Calu3 (cell line): Measurements from ENCODE around the gene TAS2R5. TPM values are rescaled to one million over a fixed set of nuclear protein-coding genes. Genes with fewer than 3 reads are reported as not detected.

Source experiments
- BruUV-seq: library from RNA; stranded (reverse); fragments of 400-500 nt; replicated peaks from 2 replicates; lab custom pipeline; 2021; lab: Mats Ljungman, UMichigan
- CTCF ChIA-PET: fragments of 300-600 bp; sonication (Branson Sonifier 250); formaldehyde crosslinking; loops from one replicate; lab custom pipeline; 2022; ENCODE audit warnings: antibody characterized with exemption; lab: Charles Lee
- DNase-seq: peaks from one replicate; pipeline ENCODE4 v3.0.0; 2022
- H3K27ac Mint-ChIP-seq: one replicate; pipeline ENCODE4 v1.8.0; 2022; ENCODE audit warnings: mixed read lengths; ENCODE audit not compliant: unreplicated experiment
- H3K27me3 Mint-ChIP-seq: one replicate; pipeline ENCODE4 v1.8.0; 2022; ENCODE audit warnings: mixed read lengths; ENCODE audit not compliant: unreplicated experiment
- H3K36me3 Mint-ChIP-seq: one replicate; pipeline ENCODE4 v1.8.0; 2022; ENCODE audit warnings: mild to moderate bottlenecking, moderate library complexity, mixed read lengths; ENCODE audit not compliant: insufficient read depth, unreplicated experiment
- H3K4me1 Mint-ChIP-seq: one replicate; pipeline ENCODE4 v1.8.0; 2022; ENCODE audit warnings: mild to moderate bottlenecking, low read depth, mixed read lengths; ENCODE audit not compliant: unreplicated experiment
- H3K4me3 Mint-ChIP-seq: one replicate; pipeline ENCODE4 v1.8.0; 2022; ENCODE audit warnings: mild to moderate bottlenecking, low read depth, moderate library complexity, mixed read lengths; ENCODE audit not compliant: unreplicated experiment
- H3K9me3 Mint-ChIP-seq: one replicate; pipeline ENCODE4 v1.8.0; 2022; ENCODE audit warnings: low read depth, mixed read lengths; ENCODE audit not compliant: unreplicated experiment
- CTCF ChIP-seq: fragments of 200-600 bp; IDR thresholded peaks from one replicate; pipeline ENCODE4 v1.8.0; 2022; ENCODE audit warnings: antibody characterized with exemption; ENCODE audit not compliant: unreplicated experiment
- intact Hi-C: fragments of 100-400 bp; cut with micrococcal nuclease; formaldehyde crosslinking; loops from one replicate; pipeline ENCODE4 v1.10.0; 2022; ENCODE audit not compliant: unreplicated experiment
- total RNA-seq: library from RNA; stranded (reverse); gene quantifications from 2 replicates; pipeline ENCODE4 v1.2.3, GENCODE V29; 2022

TAS2R5 gene
- total RNA-seq, 1 experiment from 2014 or later = 3.6 TPM

- Mint-ChIP-seq H3K27ac (no peak overlapping the region), H3K4me3 (no peak overlapping the region), H3K27me3 (no peaks in the 10 kb centered on the region), H3K36me3 (no peaks in the 10 kb centered on the region), H3K4me1 (peaks cover 5% of the 10 kb centered on the region), H3K9me3 (no peaks in the 10 kb centered on the region)
- CTCF ChIA-PET = no interaction called here
- BruUV-seq = no TSS peak
- no peak for TF ChIP-seq CTCF
- intact Hi-C loops = no loop called here
- no peak for DNase-seq
Observed at GRCh38 chr7:141837683-141838082, 47.7 kb downstream of the TAS2R5 start.

- no peak for DNase-seq
- H3K27me3 Mint-ChIP-seq = no peaks in the 10 kb centered on the region
- no peak overlapping the region for H3K4me3 Mint-ChIP-seq
- CTCF ChIA-PET = no interaction called here
- BruUV-seq = no TSS peak
- no peaks in the 10 kb centered on the region for H3K36me3 Mint-ChIP-seq
- no peaks in the 10 kb centered on the region for H3K9me3 Mint-ChIP-seq
- H3K27ac Mint-ChIP-seq = no peak overlapping the region
- no peak for TF ChIP-seq CTCF
- intact Hi-C loops = no loop called here
- peaks cover 10% of the 10 kb centered on the region for H3K4me1 Mint-ChIP-seq
Observed at GRCh38 chr7:141838581-141838980, 48.6 kb downstream of the TAS2R5 start.

- no peaks in the 10 kb centered on the region for H3K36me3 Mint-ChIP-seq
- intact Hi-C loops = no loop called here
- no peak for DNase-seq
- no peak overlapping the region for H3K4me3 Mint-ChIP-seq
- H3K27me3 Mint-ChIP-seq = no peaks in the 10 kb centered on the region
- H3K9me3 Mint-ChIP-seq = no peaks in the 10 kb centered on the region
- BruUV-seq = no TSS peak
- CTCF ChIA-PET = no interaction called here
- TF ChIP-seq CTCF = no peak
- peaks cover 10% of the 10 kb centered on the region for H3K4me1 Mint-ChIP-seq
- H3K27ac Mint-ChIP-seq = no peak overlapping the region
Observed at GRCh38 chr7:141839256-141839655, 49.2 kb downstream of the TAS2R5 start.

- intact Hi-C loops = no loop called here
- Mint-ChIP-seq H3K9me3 (no peaks in the 10 kb centered on the region), H3K27ac (no peak overlapping the region), H3K27me3 (no peaks in the 10 kb centered on the region), H3K4me3 (no peak overlapping the region), H3K4me1 (peaks cover 10% of the 10 kb centered on the region), H3K36me3 (no peaks in the 10 kb centered on the region)
- CTCF ChIA-PET = no interaction called here
- TF ChIP-seq CTCF = no peak
- DNase-seq = no peak
- BruUV-seq = no TSS peak
Observed at GRCh38 chr7:141840708-141841107, 50.7 kb downstream of the TAS2R5 start.

Other genes starting within 250 kb of the TAS2R5 start
- gene AGK, start 238.8 kb upstream of the TAS2R5 start, total RNA-seq = 31.5 and 32.3 TPM in 2 replicates
- gene DENND11, start 88.1 kb upstream of the TAS2R5 start, total RNA-seq = 24.5 and 26.5 TPM in 2 replicates
- not detected in 2 replicates for gene WEE2, start 81.9 kb upstream of the TAS2R5 start, total RNA-seq
- 162 and 164 TPM in 2 replicates for gene SSBP1, start 51.9 kb upstream of the TAS2R5 start, total RNA-seq
- 2.8 and 3.8 TPM in 2 replicates for gene TAS2R3, start 26.1 kb upstream of the TAS2R5 start, total RNA-seq
- gene TAS2R4, start 13.5 kb upstream of the TAS2R5 start, total RNA-seq = 2.4 and 3.0 TPM in 2 replicates
- not detected in 2 replicates for gene PRSS37, start 51.3 kb downstream of the TAS2R5 start, total RNA-seq
- gene OR9A4, start 126.2 kb downstream of the TAS2R5 start, total RNA-seq = not detected in 2 replicates
- gene CLEC5A, start 156.8 kb downstream of the TAS2R5 start, total RNA-seq = not detected in 2 replicates
- 0.34 TPM in 1 of 2 replicates, not detected in the other for gene TAS2R38, start 183.6 kb downstream of the TAS2R5 start, total RNA-seq
- 0.09 and 0.44 TPM in 2 replicates for gene MGAM, start 205.7 kb downstream of the TAS2R5 start, total RNA-seq